PFSK-1 (cell line): Measurements from ENCODE around the gene SPDEF.

Experiments used
- FOXP2 ChIP-seq: optimal IDR thresholded peaks from 2 replicates; pipeline ENCODE3; 2011; ENCODE audit warnings: borderline replicate concordance, control low read depth, inconsistent platforms; ENCODE audit not compliant: insufficient read depth; ENCODE audit errors: extremely low read length, extremely low read depth
- POLR2AphosphoS5 ChIP-seq: IDR thresholded peaks from 2 replicates; pipeline ENCODE4 v1.6.1; 2012; ENCODE audit warnings: low read depth, mild to moderate bottlenecking, control low read depth, low read length, moderate library complexity
- SIN3A ChIP-seq: IDR thresholded peaks from 2 replicates; pipeline ENCODE4 v1.6.1; 2012; ENCODE audit warnings: mild to moderate bottlenecking, low read length, moderate library complexity, borderline replicate concordance; ENCODE audit not compliant: insufficient read depth
- TAF1 ChIP-seq: IDR thresholded peaks from 2 replicates; pipeline ENCODE4 v1.6.1; 2012; ENCODE audit warnings: low read length, control low read depth, borderline replicate concordance; ENCODE audit not compliant: insufficient read depth
- TF ChIP-seq, protein P1 (sequence below), 2 experiments: IDR thresholded peaks; 2 replicates each; pipeline versions ENCODE4 v1.6.1 to v1.8.0; 2011 to 2012; ENCODE audit warnings: low read depth in 2 of 2, low read length in 2 of 2, control low read depth in 1 of 2, inconsistent platforms in 1 of 2, mild to moderate bottlenecking in 1 of 2, moderate library complexity in 1 of 2; ENCODE audit not compliant: insufficient read depth in 1 of 2

The SPDEF gene

DNA sequence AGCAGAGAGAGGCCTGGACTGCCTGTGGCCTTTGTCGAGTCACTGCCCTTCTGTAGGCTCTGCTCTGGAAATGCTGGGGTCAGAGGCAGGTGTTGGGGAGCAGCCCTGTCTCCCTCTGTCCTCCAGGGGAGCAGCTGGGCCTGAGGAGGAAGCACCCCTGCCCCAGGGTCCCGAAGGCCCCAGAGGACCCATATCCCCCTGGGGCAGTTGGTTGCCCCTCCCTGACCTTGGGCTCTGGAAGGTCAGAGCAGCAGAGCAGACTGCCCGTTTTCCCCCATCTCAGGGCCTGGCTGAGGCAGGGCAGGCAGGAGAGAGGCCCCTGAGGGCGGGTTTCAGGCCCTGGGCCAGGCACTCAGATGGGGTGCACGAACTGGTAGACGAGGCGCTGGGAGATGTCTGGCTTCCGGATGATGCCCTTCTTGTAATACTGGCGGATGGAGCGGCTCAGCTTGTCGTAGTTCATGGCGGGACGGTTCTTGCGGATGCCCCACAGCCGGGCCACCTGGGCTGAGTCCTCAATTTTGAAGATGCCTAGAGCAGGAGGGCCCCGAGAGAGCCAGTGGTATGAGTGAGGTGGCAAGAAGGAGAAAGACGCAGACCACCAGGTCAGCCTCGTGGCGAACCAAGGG, 18.1 kb downstream of the SPDEF start:
- TF ChIP-seq, protein P1, sequence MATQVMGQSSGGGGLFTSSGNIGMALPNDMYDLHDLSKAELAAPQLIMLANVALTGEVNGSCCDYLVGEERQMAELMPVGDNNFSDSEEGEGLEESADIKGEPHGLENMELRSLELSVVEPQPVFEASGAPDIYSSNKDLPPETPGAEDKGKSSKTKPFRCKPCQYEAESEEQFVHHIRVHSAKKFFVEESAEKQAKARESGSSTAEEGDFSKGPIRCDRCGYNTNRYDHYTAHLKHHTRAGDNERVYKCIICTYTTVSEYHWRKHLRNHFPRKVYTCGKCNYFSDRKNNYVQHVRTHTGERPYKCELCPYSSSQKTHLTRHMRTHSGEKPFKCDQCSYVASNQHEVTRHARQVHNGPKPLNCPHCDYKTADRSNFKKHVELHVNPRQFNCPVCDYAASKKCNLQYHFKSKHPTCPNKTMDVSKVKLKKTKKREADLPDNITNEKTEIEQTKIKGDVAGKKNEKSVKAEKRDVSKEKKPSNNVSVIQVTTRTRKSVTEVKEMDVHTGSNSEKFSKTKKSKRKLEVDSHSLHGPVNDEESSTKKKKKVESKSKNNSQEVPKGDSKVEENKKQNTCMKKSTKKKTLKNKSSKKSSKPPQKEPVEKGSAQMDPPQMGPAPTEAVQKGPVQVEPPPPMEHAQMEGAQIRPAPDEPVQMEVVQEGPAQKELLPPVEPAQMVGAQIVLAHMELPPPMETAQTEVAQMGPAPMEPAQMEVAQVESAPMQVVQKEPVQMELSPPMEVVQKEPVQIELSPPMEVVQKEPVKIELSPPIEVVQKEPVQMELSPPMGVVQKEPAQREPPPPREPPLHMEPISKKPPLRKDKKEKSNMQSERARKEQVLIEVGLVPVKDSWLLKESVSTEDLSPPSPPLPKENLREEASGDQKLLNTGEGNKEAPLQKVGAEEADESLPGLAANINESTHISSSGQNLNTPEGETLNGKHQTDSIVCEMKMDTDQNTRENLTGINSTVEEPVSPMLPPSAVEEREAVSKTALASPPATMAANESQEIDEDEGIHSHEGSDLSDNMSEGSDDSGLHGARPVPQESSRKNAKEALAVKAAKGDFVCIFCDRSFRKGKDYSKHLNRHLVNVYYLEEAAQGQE (IDR thresholded peaks at IDR 0.05; ENCODE audit: insufficient read depth in 1 of 2, low read depth in 2 of 2, low read length in 2 of 2): no peak
- TF ChIP-seq TAF1 (no peak), FOXP2 (no peak)

DNA sequence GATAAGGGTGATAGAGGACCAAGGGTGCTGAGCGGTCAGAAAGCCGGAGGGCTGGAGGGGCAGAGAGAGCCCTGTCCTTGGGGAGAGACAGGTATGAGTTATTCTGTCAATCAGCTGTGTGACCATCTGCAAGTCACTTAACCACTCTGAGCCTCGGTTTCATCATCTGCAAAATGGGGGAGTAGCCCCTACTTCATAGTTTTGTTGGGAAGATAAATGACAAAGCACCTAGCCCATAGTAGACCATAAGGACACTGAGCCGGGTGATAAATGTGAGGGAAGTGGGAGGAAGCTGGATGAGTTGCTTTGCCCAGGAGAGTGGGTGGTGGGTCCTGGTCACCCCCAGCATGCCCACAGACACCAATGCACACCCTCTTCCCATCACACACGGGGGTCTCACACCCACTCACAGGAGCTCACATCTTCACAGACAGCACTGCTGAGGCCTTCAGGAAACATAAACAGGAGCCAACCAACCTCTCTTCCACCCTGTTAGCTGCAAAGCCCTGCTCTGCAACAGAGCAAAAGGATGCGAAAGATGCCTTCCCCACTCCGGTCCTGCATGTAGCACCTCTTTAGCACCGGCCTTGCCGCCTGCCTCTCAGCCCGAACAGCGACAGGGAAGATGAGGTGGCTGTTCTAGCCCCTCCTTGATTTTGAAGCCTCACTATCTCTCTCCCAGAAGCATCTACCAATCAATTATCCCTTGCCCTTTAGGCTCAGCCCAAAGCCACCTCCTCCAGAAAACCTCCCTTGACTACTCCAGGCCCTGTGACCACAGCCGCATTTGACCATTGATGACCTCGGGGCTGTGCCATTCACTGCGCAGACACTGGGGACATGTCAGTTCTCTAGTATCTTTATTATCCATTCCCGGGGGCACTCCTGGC, 18.9 kb downstream of the SPDEF start:
- TF ChIP-seq, protein P1 (IDR thresholded peaks at IDR 0.05; ENCODE audit: insufficient read depth in 1 of 2, low read depth in 2 of 2, low read length in 2 of 2): no peak
- TF ChIP-seq SIN3A (no peak), FOXP2 (no peak), POLR2AphosphoS5 (no peak), TAF1 (no peak)

DNA sequence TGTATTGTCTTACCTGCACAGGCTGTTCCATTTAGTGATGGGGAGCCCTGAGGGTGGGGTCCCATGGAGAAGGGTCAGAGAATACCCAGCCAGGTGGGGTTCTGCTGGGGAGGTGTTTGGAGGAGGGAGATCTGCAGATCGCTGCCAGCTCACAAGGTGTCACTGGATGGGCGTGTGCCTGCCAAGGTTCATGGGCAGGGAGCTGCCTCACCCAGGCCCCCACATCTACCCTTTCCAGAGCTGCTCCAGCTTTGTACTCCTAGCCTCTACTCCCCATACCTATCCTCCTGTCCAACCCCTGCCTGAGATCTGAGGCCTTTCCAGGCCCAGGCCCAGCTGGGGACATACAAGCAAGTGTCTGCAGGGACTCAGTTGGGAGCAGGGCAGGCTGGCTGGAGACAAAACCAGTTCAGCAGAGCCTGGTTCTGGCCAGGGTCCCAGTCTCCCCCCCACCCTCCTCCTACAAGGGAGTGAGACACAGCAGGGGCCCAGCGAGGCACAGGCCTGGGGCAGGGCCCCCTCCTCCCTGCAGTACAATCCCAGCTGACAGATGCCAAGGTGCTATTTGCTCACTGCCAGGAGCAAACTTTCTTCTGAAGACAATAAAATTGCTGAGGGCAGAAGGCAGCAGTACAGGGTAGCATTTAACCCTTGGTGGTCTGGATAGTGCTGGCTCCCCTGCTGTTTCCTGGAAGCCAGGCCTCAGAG, 19.7 kb downstream of the SPDEF start:
- TF ChIP-seq, protein P1 (IDR thresholded peaks at IDR 0.05; ENCODE audit: insufficient read depth in 1 of 2, low read depth in 2 of 2, low read length in 2 of 2): no peak

DNA sequence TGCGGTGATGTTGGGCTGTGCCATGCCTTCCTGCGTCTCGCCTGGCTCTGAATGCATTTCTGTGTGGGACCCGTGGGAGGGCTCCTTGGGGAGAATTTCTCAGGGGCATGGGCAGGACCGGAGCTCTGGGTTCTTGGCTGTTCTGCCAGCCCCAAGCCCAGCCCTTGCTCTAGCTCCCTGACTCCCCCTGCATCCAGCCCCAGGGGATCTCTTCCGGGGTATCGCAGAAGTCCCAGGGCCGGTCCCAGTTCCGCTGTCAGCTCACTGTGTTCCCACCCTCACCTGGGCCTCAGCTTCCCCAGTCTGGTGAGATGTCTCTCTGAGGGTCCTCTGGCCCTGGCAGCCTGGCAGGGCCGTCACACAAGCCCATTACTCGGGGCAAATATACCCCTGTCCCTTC, 20.5 kb downstream of the SPDEF start:
- TF ChIP-seq POLR2AphosphoS5 (no peak), SIN3A (no peak), TAF1 (no peak), FOXP2 (no peak)
- TF ChIP-seq, protein P1 (IDR thresholded peaks at IDR 0.05; ENCODE audit: insufficient read depth in 1 of 2, low read depth in 2 of 2, low read length in 2 of 2): no peak
